Measurements from ENCODE around the gene TIMM17A. TPM values are rescaled to one million over a fixed set of nuclear protein-coding genes. Genes with fewer than 3 reads are reported as not detected.

Gene TIMM17A
- total RNA-seq, 3 donors from 2014 or later (not counting 1 experiment from before 2014, with no cell fraction given): 48.7 to 53.9 (median 51.8) TPM

GRCh38 chr1:201949491-201949890, 5.8 kb upstream of the TIMM17A start:
- intact Hi-C loops (cut with micrococcal nuclease): no loop called here
- peaks cover 2 to 20% of the 10 kb centered on the region in 2 donors for H3K4me1 Mint-ChIP-seq
- H3K4me3 ChIP-seq (ENCODE audit: low read length): no peak overlapping the region
- H3K36me3 ChIP-seq (ENCODE audit: control insufficient read depth, insufficient read depth, low read length): no peaks in the 10 kb centered on the region
- ATAC-seq (no peak), DNase-seq (no peak)
- H3K36me3 Mint-ChIP-seq: no peaks in the 10 kb centered on the region
- peaks cover 18% of the 10 kb centered on the region for H3K27me3 ChIP-seq (ENCODE audit: control insufficient read depth, insufficient read depth, low read length)
- H3K9me3 Mint-ChIP-seq: no peaks in the 10 kb centered on the region
- peaks cover 33 to 46% of the 10 kb centered on the region in 2 donors for H3K27me3 Mint-ChIP-seq (ENCODE audit: low read depth in 2 of 2)
- no peaks in the 10 kb centered on the region for H3K9me3 ChIP-seq (ENCODE audit: control insufficient read depth, insufficient read depth, low read length)
- no peak overlapping the region for H3K27ac Mint-ChIP-seq
- no peak overlapping the region for H3K4me3 Mint-ChIP-seq
- TF ChIP-seq, protein P1, sequence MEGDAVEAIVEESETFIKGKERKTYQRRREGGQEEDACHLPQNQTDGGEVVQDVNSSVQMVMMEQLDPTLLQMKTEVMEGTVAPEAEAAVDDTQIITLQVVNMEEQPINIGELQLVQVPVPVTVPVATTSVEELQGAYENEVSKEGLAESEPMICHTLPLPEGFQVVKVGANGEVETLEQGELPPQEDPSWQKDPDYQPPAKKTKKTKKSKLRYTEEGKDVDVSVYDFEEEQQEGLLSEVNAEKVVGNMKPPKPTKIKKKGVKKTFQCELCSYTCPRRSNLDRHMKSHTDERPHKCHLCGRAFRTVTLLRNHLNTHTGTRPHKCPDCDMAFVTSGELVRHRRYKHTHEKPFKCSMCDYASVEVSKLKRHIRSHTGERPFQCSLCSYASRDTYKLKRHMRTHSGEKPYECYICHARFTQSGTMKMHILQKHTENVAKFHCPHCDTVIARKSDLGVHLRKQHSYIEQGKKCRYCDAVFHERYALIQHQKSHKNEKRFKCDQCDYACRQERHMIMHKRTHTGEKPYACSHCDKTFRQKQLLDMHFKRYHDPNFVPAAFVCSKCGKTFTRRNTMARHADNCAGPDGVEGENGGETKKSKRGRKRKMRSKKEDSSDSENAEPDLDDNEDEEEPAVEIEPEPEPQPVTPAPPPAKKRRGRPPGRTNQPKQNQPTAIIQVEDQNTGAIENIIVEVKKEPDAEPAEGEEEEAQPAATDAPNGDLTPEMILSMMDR (IDR thresholded peaks at IDR 0.05): no peak
- peaks cover 10% of the 10 kb centered on the region for H3K4me1 ChIP-seq (ENCODE audit: control insufficient read depth, insufficient read depth, low read length)
- H3K27ac ChIP-seq (ENCODE audit: low read length): no peak overlapping the region

GRCh38 chr1:201954263-201955008, 867 bp upstream of the TIMM17A start:
- peak in 1 of 2 donors; percentile 14 for DNase-seq
- no peaks in the 10 kb centered on the region for H3K9me3 ChIP-seq (ENCODE audit: control insufficient read depth, insufficient read depth, low read length)
- peaks cover 11% of the 10 kb centered on the region for H3K36me3 ChIP-seq (ENCODE audit: control insufficient read depth, insufficient read depth, low read length)
- no peaks in the 10 kb centered on the region for H3K9me3 Mint-ChIP-seq
- intact Hi-C loops (cut with micrococcal nuclease): loop anchor here (5.0 to 10.0 kb wide), 3 partner anchors 127 to 860 kb away; partner anchors contain the start of genes IPO9, PCAT6, PPP1R12B and UBE2T
- TF ChIP-seq, protein P1 (IDR thresholded peaks at IDR 0.05): no peak
- peaks cover 14% of the 10 kb centered on the region for H3K4me1 ChIP-seq (ENCODE audit: control insufficient read depth, insufficient read depth, low read length)
- WGBS (ENCODE audit: insufficient coverage): 56% methylated on average over 22 of the region's 24 CpGs
- H3K4me3 ChIP-seq (ENCODE audit: low read length): peak overlapping the region; percentile 96
- peak overlapping the region; percentile 85 for H3K4me3 Mint-ChIP-seq
- ATAC-seq: no peak
- peaks cover 14 to 22% of the 10 kb centered on the region in 2 donors for H3K4me1 Mint-ChIP-seq
- H3K27me3 Mint-ChIP-seq (ENCODE audit: low read depth in 2 of 2): peaks cover 0 to 6% of the 10 kb centered on the region in 2 donors
- H3K27ac Mint-ChIP-seq: peak overlapping the region; percentile 89 to 93
- H3K27me3 ChIP-seq (ENCODE audit: control insufficient read depth, insufficient read depth, low read length): no peaks in the 10 kb centered on the region
- H3K36me3 Mint-ChIP-seq: no peaks in the 10 kb centered on the region
- H3K27ac ChIP-seq (ENCODE audit: low read length): peak overlapping the region; percentile 90

DNA sequence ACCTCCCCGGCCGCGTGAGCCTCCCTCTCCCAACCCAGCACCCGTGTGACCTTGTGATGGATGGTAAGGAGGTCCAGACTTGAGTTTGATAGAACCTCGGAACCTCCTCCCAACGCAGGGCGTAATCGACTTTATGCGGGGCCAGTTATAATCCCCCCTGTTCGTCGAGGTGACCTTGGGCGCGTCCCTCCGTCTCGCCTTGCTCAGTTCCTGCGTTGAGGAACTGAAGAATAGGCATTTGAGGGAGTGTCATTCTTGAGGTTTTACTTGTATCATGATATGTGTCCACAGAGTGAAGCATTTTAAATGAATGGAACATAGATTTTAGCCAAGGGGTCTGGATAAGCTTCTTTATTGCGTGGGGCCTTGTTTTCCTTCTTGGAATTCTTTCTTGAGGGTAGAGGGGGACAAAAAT, 433 bp downstream of the TIMM17A start:
- TF ChIP-seq, protein P1 (IDR thresholded peaks at IDR 0.05): no peak
- 0% methylated on average over 13 of the region's 17 CpGs for WGBS (ENCODE audit: insufficient coverage)
- Histone ChIP-seq H3K36me3 (ENCODE audit: control insufficient read depth, insufficient read depth, low read length) (peaks cover 14% of the 10 kb centered on the region), H3K4me3 (ENCODE audit: low read length) (peak overlapping the region; percentile 96), H3K4me1 (ENCODE audit: control insufficient read depth, insufficient read depth, low read length) (peaks cover 14% of the 10 kb centered on the region), H3K9me3 (ENCODE audit: control insufficient read depth, insufficient read depth, low read length) (no peaks in the 10 kb centered on the region), H3K27ac (ENCODE audit: low read length) (peak overlapping the region; percentile 90), H3K27me3 (ENCODE audit: control insufficient read depth, insufficient read depth, low read length) (no peaks in the 10 kb centered on the region)
- peak overlapping the region; percentile 85 for H3K4me3 Mint-ChIP-seq
- H3K27me3 Mint-ChIP-seq (ENCODE audit: low read depth in 2 of 2): no peaks in the 10 kb centered on the region
- peak overlapping the region; percentile 89 to 93 for H3K27ac Mint-ChIP-seq
- H3K36me3 Mint-ChIP-seq: no peaks in the 10 kb centered on the region
- DNase-seq: no peak
- H3K4me1 Mint-ChIP-seq: peaks cover 14 to 22% of the 10 kb centered on the region in 2 donors
- ATAC-seq: peak; percentile 41 to 48 (median 41)
- no peaks in the 10 kb centered on the region for H3K9me3 Mint-ChIP-seq
- intact Hi-C loops (cut with micrococcal nuclease): loop anchor here (5.0 to 10.0 kb wide), 3 partner anchors 128 to 859 kb away; partner anchors contain the start of genes IPO9, PCAT6, PPP1R12B and UBE2T

Measured in natural killer cell (primary cell).